CD4-positive, alpha-beta T cell (primary cell): ENCODE results near the gene GRIK5. TPM values are rescaled to one million over a fixed set of nuclear protein-coding genes. Genes with fewer than 3 reads are reported as not detected.

Experiments
- ATAC-seq: fragments of 200-7000 bp; cut with Tn5 transposase; one replicate; pipeline ENCODE4 v1.10.0; 2022; ENCODE audit warnings: mild to moderate bottlenecking; ENCODE audit not compliant: poor library complexity
- CTCF ChIA-PET: fragments of 350-600 bp; sonication (Branson Sonifier 250); formaldehyde crosslinking; loops from one replicate; lab custom pipeline; 2021; ENCODE audit warnings: antibody characterized with exemption, inconsistent platforms; lab: Charles Lee
- POLR2A ChIA-PET: fragments of 350-600 bp; sonication (Branson Sonifier 250); formaldehyde crosslinking; loops from one replicate; lab custom pipeline; 2021; ENCODE audit warnings: antibody characterized with exemption, inconsistent platforms; lab: Charles Lee
- DNase-seq, 14 experiments: peaks; one replicate each; pipeline ENCODE4 v3.0.0-alpha.2; 2013 to 2020; ENCODE audit warnings: mixed read lengths in 2 of 14
- H3K27ac ChIP-seq, 2 donors: one replicate each; pipeline versions ENCODE4 v1.5.1 to v1.7.0; 2013; ENCODE audit warnings: low read length in 2 of 2, low read depth in 1 of 2, mild to moderate bottlenecking in 1 of 2
- H3K27me3 ChIP-seq, 2 experiments: 1 replicate in 1 of 2; 2 replicates in 1 of 2; pipeline versions ENCODE4 v1.6.1 to v1.7.0; 2013; ENCODE audit warnings: low read length in 2 of 2, control low read depth in 1 of 2, mild to moderate bottlenecking in 1 of 2, moderate library complexity in 1 of 2; ENCODE audit not compliant: insufficient read depth in 2 of 2, control insufficient read depth in 1 of 2
- H3K36me3 ChIP-seq: one replicate; pipeline ENCODE4 v1.6.1; 2013; ENCODE audit warnings: low read length, control low read depth; ENCODE audit not compliant: insufficient read depth
- H3K4me1 ChIP-seq: one replicate; pipeline ENCODE4 v1.6.1; 2013; ENCODE audit warnings: low read length, control low read depth; ENCODE audit not compliant: insufficient read depth
- H3K4me3 ChIP-seq: one replicate; pipeline ENCODE4 v1.5.1; 2013; ENCODE audit warnings: mild to moderate bottlenecking, low read length, moderate library complexity
- H3K9me3 ChIP-seq, 2 experiments: 1 replicate in 1 of 2; 2 replicates in 1 of 2; pipeline versions ENCODE4 v1.6.1 to v1.7.0; 2013; ENCODE audit warnings: low read length in 2 of 2, mild to moderate bottlenecking in 2 of 2, control low read depth in 1 of 2, moderate library complexity in 1 of 2; ENCODE audit not compliant: control insufficient read depth in 1 of 2, insufficient read depth in 1 of 2
- H3K27ac Mint-ChIP-seq: one replicate; pipeline ENCODE4 v1.8.0; 2020; ENCODE audit warnings: mixed read lengths
- H3K27me3 Mint-ChIP-seq: one replicate; pipeline ENCODE4 v1.8.0; 2021; ENCODE audit warnings: mixed read lengths
- H3K36me3 Mint-ChIP-seq: one replicate; pipeline ENCODE4 v1.8.0; 2021; ENCODE audit warnings: low read depth, mixed read lengths
- H3K4me1 Mint-ChIP-seq: one replicate; pipeline ENCODE4 v1.8.0; 2021; ENCODE audit warnings: low read depth, mixed read lengths
- H3K4me3 Mint-ChIP-seq: one replicate; pipeline ENCODE4 v1.8.0; 2020; ENCODE audit warnings: mild to moderate bottlenecking, mixed read lengths
- H3K9me3 Mint-ChIP-seq: one replicate; pipeline ENCODE4 v1.8.0; 2020; ENCODE audit warnings: mixed read lengths
- intact Hi-C, 2 experiments: fragments of 100-400 bp; cut with DNase I in 1 of 2; cut with micrococcal nuclease in 1 of 2; formaldehyde crosslinking; loops; one replicate each; pipeline versions ENCODE4 v1.15.1 to v1.9.0; 2023 to 2025; cut with DNase I, micrococcal nuclease
- total RNA-seq, 174 experiments: library from RNA in 2 of 174; stranded (reverse) in 2 of 174; gene quantifications; one replicate each; pipeline ENCODE4 v1.2.3 and lab custom pipeline; 2021 to 2026
- TF ChIP-seq, protein P1 (sequence below): fragments of 200-600 bp; IDR thresholded peaks from one replicate; pipeline ENCODE4 v1.8.0; 2022; ENCODE audit warnings: antibody characterized with exemption, mild to moderate bottlenecking

Gene GRIK5
- total RNA-seq, 2 experiments from 2014 or later = 0.66 to 0.75 TPM

DNA sequence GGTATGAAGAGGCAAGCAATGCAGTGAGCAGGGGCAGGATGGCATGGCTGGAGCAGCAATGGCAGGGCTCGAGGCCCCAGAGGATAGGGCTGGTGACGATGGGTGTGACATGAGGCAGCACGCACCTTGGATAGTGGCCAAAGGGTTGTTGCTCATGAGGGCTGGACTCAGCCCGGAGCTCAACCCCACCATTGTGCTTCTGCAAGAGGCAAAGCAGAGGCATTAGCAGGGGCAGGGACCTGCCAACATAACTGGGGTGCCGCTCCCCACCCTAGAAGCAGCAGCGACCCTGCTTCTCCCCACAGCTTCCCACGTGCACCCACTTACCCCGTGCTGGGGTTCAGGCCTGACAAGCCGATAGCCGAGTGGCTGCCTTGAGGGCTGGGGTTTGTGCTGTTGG lies 21.7 kb upstream of the GRIK5 start:
- ATAC-seq (no peak), DNase-seq (no peak)
- peaks cover 18% of the 10 kb centered on the region for H3K4me1 Mint-ChIP-seq
- H3K27me3 Mint-ChIP-seq = no peaks in the 10 kb centered on the region
- H3K4me1 ChIP-seq = peaks cover 25% of the 10 kb centered on the region
- no peaks in the 10 kb centered on the region for H3K27me3 ChIP-seq
- CTCF ChIA-PET = interaction anchor here (0.9 kb wide), 1 partner anchor 16 kb away, joined by 3 read pairs; the partner anchor contains the start of gene ZNF574
- intact Hi-C loops = no loop called here
- TF ChIP-seq, protein P1, sequence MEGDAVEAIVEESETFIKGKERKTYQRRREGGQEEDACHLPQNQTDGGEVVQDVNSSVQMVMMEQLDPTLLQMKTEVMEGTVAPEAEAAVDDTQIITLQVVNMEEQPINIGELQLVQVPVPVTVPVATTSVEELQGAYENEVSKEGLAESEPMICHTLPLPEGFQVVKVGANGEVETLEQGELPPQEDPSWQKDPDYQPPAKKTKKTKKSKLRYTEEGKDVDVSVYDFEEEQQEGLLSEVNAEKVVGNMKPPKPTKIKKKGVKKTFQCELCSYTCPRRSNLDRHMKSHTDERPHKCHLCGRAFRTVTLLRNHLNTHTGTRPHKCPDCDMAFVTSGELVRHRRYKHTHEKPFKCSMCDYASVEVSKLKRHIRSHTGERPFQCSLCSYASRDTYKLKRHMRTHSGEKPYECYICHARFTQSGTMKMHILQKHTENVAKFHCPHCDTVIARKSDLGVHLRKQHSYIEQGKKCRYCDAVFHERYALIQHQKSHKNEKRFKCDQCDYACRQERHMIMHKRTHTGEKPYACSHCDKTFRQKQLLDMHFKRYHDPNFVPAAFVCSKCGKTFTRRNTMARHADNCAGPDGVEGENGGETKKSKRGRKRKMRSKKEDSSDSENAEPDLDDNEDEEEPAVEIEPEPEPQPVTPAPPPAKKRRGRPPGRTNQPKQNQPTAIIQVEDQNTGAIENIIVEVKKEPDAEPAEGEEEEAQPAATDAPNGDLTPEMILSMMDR = no peak
- H3K9me3 ChIP-seq = no peaks in the 10 kb centered on the region
- H3K4me3 ChIP-seq = no peak overlapping the region
- H3K27ac Mint-ChIP-seq = no peak overlapping the region
- H3K4me3 Mint-ChIP-seq = no peak overlapping the region
- H3K36me3 Mint-ChIP-seq = peaks cover 41% of the 10 kb centered on the region
- peaks cover 43% of the 10 kb centered on the region for H3K36me3 ChIP-seq
- H3K27ac ChIP-seq = no peak overlapping the region
- POLR2A ChIA-PET = no interaction called here
- no peaks in the 10 kb centered on the region for H3K9me3 Mint-ChIP-seq

DNA sequence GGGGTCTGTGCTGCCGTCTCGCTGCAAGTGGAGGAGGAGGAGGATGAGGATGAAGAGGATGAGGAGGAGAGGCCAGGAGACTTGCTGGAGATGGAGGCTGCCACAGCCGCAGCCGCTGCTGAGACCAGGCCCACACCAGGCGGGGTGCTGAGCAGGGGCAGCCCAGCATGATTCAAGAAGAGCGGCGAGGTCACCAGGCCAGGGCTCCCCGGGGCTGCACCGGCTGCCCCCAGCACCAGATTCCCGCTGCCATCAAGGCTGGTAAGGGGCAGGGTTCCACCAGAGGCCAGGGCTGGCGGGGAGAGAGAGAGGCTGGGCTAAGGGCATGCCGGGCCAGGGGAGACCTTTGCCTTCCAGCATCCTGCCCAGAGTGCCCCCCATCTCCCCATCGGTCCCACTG lies 21.3 kb upstream of the GRIK5 start:
- no peak for DNase-seq
- Histone ChIP-seq H3K27me3 (no peaks in the 10 kb centered on the region), H3K9me3 (no peaks in the 10 kb centered on the region), H3K4me3 (no peak overlapping the region), H3K36me3 (peaks cover 39% of the 10 kb centered on the region), H3K27ac (no peak overlapping the region), H3K4me1 (peaks cover 25% of the 10 kb centered on the region)
- Mint-ChIP-seq H3K27me3 (no peaks in the 10 kb centered on the region), H3K4me1 (peaks cover 18% of the 10 kb centered on the region), H3K9me3 (no peaks in the 10 kb centered on the region), H3K4me3 (no peak overlapping the region), H3K27ac (no peak overlapping the region), H3K36me3 (peaks cover 37% of the 10 kb centered on the region)
- TF ChIP-seq, protein P1 = no peak
- POLR2A ChIA-PET = no interaction called here
- intact Hi-C loops = no loop called here
- CTCF ChIA-PET = no interaction called here
- ATAC-seq = no peak

DNA sequence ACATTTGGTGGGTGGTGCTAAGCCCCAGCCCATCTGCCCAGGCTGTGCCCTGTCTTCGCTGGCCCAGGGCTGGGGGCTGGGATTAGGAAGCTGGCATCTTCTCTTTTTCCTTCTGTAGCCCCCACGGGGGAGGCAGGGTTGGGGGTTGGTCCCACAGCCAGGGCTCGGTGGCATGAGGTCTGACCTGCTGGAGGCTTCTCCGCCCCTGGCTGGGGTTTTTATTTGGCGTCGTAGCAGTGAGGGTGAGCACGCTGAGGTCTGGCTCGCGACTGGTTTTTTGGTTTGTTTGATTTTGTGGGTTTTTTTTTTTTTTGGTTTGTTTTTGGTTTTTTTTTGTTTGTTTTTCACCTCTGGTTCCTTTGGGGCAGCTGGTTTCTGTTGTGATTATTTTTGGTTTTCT lies 20.7 kb upstream of the GRIK5 start:
- ATAC-seq = peak; percentile 26
- no peaks in the 10 kb centered on the region for H3K27me3 Mint-ChIP-seq
- no peaks in the 10 kb centered on the region for H3K9me3 Mint-ChIP-seq
- peaks cover 35% of the 10 kb centered on the region for H3K36me3 Mint-ChIP-seq
- CTCF ChIA-PET = no interaction called here
- H3K4me3 Mint-ChIP-seq = no peak overlapping the region
- H3K4me1 Mint-ChIP-seq = peaks cover 18% of the 10 kb centered on the region
- Histone ChIP-seq H3K4me1 (peaks cover 25% of the 10 kb centered on the region), H3K9me3 (no peaks in the 10 kb centered on the region), H3K27me3 (no peaks in the 10 kb centered on the region), H3K4me3 (no peak overlapping the region), H3K27ac (no peak overlapping the region), H3K36me3 (peaks cover 34% of the 10 kb centered on the region)
- peak in 1 of 14 experiments; percentile 52 for DNase-seq
- intact Hi-C loops = no loop called here
- POLR2A ChIA-PET = interaction anchor here (0.6 kb wide), 1 partner anchor 14 kb away, joined by 3 read pairs; no protein-coding TSS in a partner anchor
- peak overlapping the region; percentile 36 for H3K27ac Mint-ChIP-seq
- TF ChIP-seq, protein P1 = no peak
